ENCODE measurements around the gene COL8A1.

Gene COL8A1

GRCh38 chr3:99678896-99679295 is 40.5 kb downstream of the COL8A1 start:
- no peak overlapping the region for H3K9ac ChIP-seq (ENCODE audit: low read length)
- H3K36me3 ChIP-seq (replicated peaks; ENCODE audit: insufficient read depth, low read length) = no peaks in the 10 kb centered on the region
- H4K20me1 ChIP-seq (ENCODE audit: insufficient read depth, low read length) = no peaks in the 10 kb centered on the region
- no peak overlapping the region for H3K4me3 ChIP-seq (ENCODE audit: low read length)
- no peak for DNase-seq
- H3K79me2 ChIP-seq (ENCODE audit: low read length) = no peaks in the 10 kb centered on the region
- H3K4me1 ChIP-seq (ENCODE audit: low read length) = peaks cover 14% of the 10 kb centered on the region
- no peak overlapping the region for H3K27ac ChIP-seq (ENCODE audit: low read length)
- H2AFZ ChIP-seq (ENCODE audit: low read length) = no peak overlapping the region
- no peak overlapping the region for H3K4me2 ChIP-seq (ENCODE audit: low read depth, low read length)
- H3F3A ChIP-seq (ENCODE audit: insufficient read depth, low read length) = peaks cover 12% of the 10 kb centered on the region
- TF ChIP-seq EZH2phosphoT487 (IDR thresholded peaks at IDR 0.05; ENCODE audit: low read length) (no peak), EZH2 (optimal IDR thresholded peaks at IDR 0.05; ENCODE audit: low read depth, low read length) (no peak), CTCF (IDR thresholded peaks at IDR 0.05; ENCODE audit: low read length) (no peak)
- no peaks in the 10 kb centered on the region for H3K9me3 ChIP-seq (replicated peaks; ENCODE audit: insufficient read depth, low read length)
- no peaks in the 10 kb centered on the region for H3K9me2 ChIP-seq (replicated peaks; ENCODE audit: insufficient read depth, low read length)
- H3K27me3 ChIP-seq (replicated peaks; ENCODE audit: insufficient read depth, low read length) = no peaks in the 10 kb centered on the region

DNA sequence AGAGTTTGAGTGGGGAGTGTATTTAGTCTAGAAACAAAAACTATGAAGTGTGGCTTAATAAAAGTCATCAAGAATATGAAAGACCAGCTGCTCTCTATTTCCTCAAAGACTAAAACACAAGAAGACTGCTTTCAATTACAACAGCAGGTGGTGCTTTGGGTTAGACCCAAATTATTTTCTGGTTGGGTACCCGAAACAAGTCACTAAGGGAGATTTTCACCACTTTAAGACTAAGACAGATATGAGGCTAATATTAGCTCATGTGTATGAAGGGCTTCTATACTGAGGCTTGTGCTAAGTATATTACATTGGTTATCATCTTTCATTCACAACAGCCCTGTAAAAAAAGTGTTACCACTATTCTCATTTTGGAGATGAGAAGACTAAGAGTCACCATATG is 43.1 kb downstream of the COL8A1 start:
- Histone ChIP-seq H3K27me3 (replicated peaks; ENCODE audit: insufficient read depth, low read length) (no peaks in the 10 kb centered on the region), H3K36me3 (replicated peaks; ENCODE audit: insufficient read depth, low read length) (no peaks in the 10 kb centered on the region), H3K4me1 (ENCODE audit: low read length) (peaks cover 14% of the 10 kb centered on the region), H2AFZ (ENCODE audit: low read length) (no peak overlapping the region), H3K4me2 (ENCODE audit: low read depth, low read length) (peak overlapping the region; percentile 35), H3K4me3 (ENCODE audit: low read length) (peak overlapping the region; percentile 5; the same call in 1 of the 2 replicates), H3K27ac (ENCODE audit: low read length) (peak overlapping the region; percentile 74), H3F3A (ENCODE audit: insufficient read depth, low read length) (peaks cover 12% of the 10 kb centered on the region), H4K20me1 (ENCODE audit: insufficient read depth, low read length) (no peaks in the 10 kb centered on the region), H3K9me2 (replicated peaks; ENCODE audit: insufficient read depth, low read length) (no peaks in the 10 kb centered on the region), H3K79me2 (ENCODE audit: low read length) (no peaks in the 10 kb centered on the region), H3K9ac (ENCODE audit: low read length) (peak overlapping the region; percentile 12; the same call in 1 of the 2 replicates), H3K9me3 (replicated peaks; ENCODE audit: insufficient read depth, low read length) (no peaks in the 10 kb centered on the region)
- peak; percentile 85 for DNase-seq
- no peak for TF ChIP-seq EZH2phosphoT487 (IDR thresholded peaks at IDR 0.05; ENCODE audit: low read length)
- TF ChIP-seq CTCF (IDR thresholded peaks at IDR 0.05; ENCODE audit: low read length) = peak; percentile 26

- DNase-seq = no peak
- H3K9me2 ChIP-seq (replicated peaks; ENCODE audit: insufficient read depth, low read length) = no peaks in the 10 kb centered on the region
- TF ChIP-seq EZH2 (optimal IDR thresholded peaks at IDR 0.05; ENCODE audit: low read depth, low read length) = no peak
- no peak for TF ChIP-seq EZH2phosphoT487 (IDR thresholded peaks at IDR 0.05; ENCODE audit: low read length)
- no peak for TF ChIP-seq CTCF (IDR thresholded peaks at IDR 0.05; ENCODE audit: low read length)
- peaks cover 14% of the 10 kb centered on the region for H3K4me1 ChIP-seq (ENCODE audit: low read length)
- H3K27ac ChIP-seq (ENCODE audit: low read length) = peak overlapping the region; percentile 74
- H2AFZ ChIP-seq (ENCODE audit: low read length) = no peak overlapping the region
- H3K36me3 ChIP-seq (replicated peaks; ENCODE audit: insufficient read depth, low read length) = no peaks in the 10 kb centered on the region
- no peaks in the 10 kb centered on the region for H3K27me3 ChIP-seq (replicated peaks; ENCODE audit: insufficient read depth, low read length)
- H4K20me1 ChIP-seq (ENCODE audit: insufficient read depth, low read length) = no peaks in the 10 kb centered on the region
- H3K9me3 ChIP-seq (replicated peaks; ENCODE audit: insufficient read depth, low read length) = no peaks in the 10 kb centered on the region
- H3K79me2 ChIP-seq (ENCODE audit: low read length) = no peaks in the 10 kb centered on the region
- H3K9ac ChIP-seq (ENCODE audit: low read length) = peak overlapping the region; percentile 12; the same call in 1 of the 2 replicates
- H3F3A ChIP-seq (ENCODE audit: insufficient read depth, low read length) = peaks cover 12% of the 10 kb centered on the region
- peak overlapping the region; percentile 35 for H3K4me2 ChIP-seq (ENCODE audit: low read depth, low read length)
- H3K4me3 ChIP-seq (ENCODE audit: low read length) = peak overlapping the region; percentile 5; the same call in 1 of the 2 replicates
Observed at GRCh38 chr3:99681976-99682375, 43.6 kb downstream of the COL8A1 start.
